DND-41 (cell line): Measurements from ENCODE around the gene MCCD1.

Experiments used
- EZH2 ChIP-seq: IDR thresholded peaks from 3 replicates; pipeline ENCODE4 v1.6.1; 2012; ENCODE audit warnings: borderline replicate concordance, low read depth, mild to moderate bottlenecking, moderate library complexity, low read length, inconsistent platforms; ENCODE audit not compliant: severe bottlenecking
- TF ChIP-seq, protein P1 (sequence below): IDR thresholded peaks from 2 replicates; pipeline ENCODE4 v1.5.1; 2012; ENCODE audit warnings: borderline replicate concordance, low read length, moderate library complexity, mild to moderate bottlenecking; ENCODE audit not compliant: poor library complexity, severe bottlenecking; ENCODE audit errors: extremely low read depth

DNA sequence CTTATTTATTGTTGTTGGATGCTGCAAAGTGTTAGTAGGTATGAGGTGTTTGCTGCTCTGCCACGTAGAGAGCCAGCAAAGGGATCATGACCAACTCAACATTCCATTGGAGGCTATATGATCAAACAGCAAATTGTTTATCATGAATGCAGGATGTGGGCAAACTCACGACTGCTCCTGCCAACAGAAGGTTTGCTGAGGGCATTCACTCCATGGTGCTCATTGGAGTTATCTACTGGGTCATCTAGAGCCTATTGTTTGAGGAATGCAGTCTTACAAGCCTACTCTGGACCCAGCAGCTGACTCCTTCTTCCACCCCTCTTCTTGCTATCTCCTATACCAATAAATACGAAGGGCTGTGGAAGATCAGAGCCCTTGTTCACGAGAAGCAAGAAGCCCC, 18.8 kb upstream of the MCCD1 start:
- TF ChIP-seq, protein P1, sequence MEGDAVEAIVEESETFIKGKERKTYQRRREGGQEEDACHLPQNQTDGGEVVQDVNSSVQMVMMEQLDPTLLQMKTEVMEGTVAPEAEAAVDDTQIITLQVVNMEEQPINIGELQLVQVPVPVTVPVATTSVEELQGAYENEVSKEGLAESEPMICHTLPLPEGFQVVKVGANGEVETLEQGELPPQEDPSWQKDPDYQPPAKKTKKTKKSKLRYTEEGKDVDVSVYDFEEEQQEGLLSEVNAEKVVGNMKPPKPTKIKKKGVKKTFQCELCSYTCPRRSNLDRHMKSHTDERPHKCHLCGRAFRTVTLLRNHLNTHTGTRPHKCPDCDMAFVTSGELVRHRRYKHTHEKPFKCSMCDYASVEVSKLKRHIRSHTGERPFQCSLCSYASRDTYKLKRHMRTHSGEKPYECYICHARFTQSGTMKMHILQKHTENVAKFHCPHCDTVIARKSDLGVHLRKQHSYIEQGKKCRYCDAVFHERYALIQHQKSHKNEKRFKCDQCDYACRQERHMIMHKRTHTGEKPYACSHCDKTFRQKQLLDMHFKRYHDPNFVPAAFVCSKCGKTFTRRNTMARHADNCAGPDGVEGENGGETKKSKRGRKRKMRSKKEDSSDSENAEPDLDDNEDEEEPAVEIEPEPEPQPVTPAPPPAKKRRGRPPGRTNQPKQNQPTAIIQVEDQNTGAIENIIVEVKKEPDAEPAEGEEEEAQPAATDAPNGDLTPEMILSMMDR = no peak
- TF ChIP-seq EZH2 = no peak
